ENCODE data around the gene SKA1. TPM values are rescaled to one million over a fixed set of nuclear protein-coding genes. Genes with fewer than 3 reads are reported as not detected.
A peak's percentile ranks its signal among the peaks of the same experiment; 100 is the strongest.

Gene SKA1, protein sequence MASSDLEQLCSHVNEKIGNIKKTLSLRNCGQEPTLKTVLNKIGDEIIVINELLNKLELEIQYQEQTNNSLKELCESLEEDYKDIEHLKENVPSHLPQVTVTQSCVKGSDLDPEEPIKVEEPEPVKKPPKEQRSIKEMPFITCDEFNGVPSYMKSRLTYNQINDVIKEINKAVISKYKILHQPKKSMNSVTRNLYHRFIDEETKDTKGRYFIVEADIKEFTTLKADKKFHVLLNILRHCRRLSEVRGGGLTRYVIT
- not detected for total RNA-seq
- long read RNA-seq: 0 reads

DNA sequence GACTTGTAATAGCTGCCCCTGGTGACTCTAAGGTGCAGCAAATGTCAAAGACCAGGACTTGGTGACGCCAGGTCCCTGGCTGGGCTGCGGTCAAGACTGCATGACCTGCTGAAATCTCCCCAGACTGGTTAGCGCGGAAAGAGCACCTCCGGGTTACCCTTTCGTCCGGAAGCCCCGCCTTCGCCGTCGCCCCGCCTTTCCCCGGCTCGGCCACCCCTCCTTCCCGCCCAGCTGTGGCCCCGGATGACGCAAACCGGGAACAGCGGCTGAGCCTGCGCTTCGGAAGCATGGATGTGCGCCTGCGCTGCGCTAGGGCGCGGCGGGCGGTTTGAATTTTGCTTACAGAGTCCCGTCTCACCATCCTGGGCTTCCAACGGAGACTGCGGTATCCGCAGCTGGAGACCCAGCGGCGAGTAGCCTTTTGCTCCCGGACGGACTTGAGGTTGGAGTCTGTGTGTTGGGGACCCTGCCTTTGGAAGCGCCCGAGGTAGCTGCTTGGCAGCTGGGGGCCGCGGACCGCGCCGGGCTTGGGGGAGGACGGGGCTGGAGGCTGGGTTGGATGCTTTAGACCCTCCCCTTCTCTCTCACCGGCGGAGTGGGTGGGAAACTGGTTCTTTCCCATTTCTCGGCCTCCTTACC, at the start of gene SKA1:
Gene SKA1, plus strand, starts transcription at position 294 of the 639 bp plus-strand sequence. CDS start 785 bp downstream, outside the sequence.
- DNase-seq (ENCODE audit: low spot score): peak; percentile 97

GRCh38 chr18:50327983-50328382, 46.9 kb upstream of the SKA1 start:
- no peak for DNase-seq (ENCODE audit: low spot score)

DNA sequence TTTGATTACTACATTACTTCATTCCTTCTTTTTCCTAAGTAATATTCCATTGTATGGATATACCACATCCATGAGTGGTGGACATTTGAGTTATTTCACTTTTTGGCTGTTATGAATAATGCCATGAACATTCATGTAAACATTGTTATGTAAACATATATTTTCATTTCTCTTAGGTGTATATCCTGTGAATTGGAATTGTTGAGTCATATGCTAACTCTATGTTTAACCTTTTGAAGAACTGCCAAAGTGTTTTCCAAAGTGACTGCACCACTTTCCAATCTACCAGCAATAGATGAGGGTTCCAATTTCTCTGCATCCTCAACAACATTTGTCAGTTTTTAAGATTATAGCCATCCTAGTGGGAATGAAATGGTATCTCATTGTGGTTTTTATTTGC, 44.7 kb upstream of the SKA1 start:
- DNase-seq (ENCODE audit: low spot score): no peak

- DNase-seq (ENCODE audit: low spot score): no peak
Observed at GRCh38 chr18:50331691-50332090, 43.2 kb upstream of the SKA1 start.

GRCh38 chr18:50334546-50335152, 40.2 kb upstream of the SKA1 start:
- no peak for DNase-seq (ENCODE audit: low spot score)

DNA sequence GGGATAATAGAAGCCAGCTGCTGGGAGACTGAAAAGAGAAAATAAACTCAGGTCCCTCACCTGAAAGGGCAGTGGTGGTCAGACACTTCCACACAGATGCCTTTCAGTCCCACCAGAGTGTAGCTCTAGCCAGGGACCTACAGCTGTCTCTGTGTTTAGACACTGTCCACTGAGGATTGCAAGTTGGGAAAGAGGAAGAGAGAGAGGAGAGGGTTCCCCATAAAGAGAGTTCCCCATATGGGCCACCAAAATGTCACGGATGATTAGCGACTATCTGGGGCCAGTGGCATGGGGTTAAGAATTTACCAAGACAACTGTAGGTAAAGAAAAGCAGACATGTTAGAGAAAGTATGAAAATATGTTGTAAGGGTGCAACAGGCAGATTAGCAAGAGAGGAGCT, 36.7 kb upstream of the SKA1 start:
- no peak for DNase-seq (ENCODE audit: low spot score)

DNA sequence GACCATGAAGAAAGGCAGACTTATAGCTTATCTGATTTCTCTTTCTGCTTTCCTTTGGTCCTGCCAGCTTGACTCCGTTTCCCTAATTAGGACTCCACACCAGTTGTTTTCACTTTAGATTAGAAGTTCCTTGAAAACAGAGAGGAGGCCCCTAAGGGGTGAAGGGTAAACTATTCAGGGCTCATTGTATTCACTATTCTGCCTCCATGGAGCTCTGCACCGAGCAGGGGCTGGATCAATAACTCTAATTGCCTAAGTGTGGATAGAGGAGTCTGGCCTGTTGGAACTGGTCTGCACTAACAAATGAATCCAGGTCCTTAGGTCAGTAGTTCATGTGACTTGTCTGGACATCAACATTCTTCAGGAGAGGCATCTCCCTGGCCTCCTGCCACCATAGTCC, 36.1 kb upstream of the SKA1 start:
- no peak for DNase-seq (ENCODE audit: low spot score)

GRCh38 chr18:50340078-50340477, 34.8 kb upstream of the SKA1 start:
- DNase-seq (ENCODE audit: low spot score): no peak

DNA sequence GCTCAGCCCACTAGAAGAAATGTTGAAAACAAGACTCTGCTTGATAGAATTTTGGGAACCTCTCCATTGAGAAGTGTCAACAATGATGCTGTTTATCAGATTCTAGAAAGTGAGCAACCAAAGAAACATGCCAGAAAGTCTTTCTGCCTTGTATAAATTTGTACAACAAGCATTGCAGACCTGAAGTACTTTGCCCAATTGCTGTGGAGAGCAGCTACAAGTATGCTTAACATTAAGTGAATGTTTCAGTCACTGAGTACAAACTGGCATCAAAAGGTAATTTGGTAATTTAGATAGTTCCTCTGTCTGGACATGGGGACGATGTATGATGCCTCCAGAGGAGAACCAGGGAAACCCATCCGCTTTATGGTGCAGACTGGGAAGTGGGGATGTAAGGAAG, 33.4 kb upstream of the SKA1 start:
- DNase-seq (ENCODE audit: low spot score): no peak

- DNase-seq (ENCODE audit: low spot score): no peak
Observed at GRCh38 chr18:50350699-50351098, 24.1 kb upstream of the SKA1 start.

GRCh38 chr18:50356036-50356945, 18.6 kb upstream of the SKA1 start:
- no peak for DNase-seq (ENCODE audit: low spot score)

- no peak for DNase-seq (ENCODE audit: low spot score)
Observed at GRCh38 chr18:50358844-50359243, 16.0 kb upstream of the SKA1 start.

GRCh38 chr18:50359806-50360205, 15.0 kb upstream of the SKA1 start:
- DNase-seq (ENCODE audit: low spot score): no peak

DNA sequence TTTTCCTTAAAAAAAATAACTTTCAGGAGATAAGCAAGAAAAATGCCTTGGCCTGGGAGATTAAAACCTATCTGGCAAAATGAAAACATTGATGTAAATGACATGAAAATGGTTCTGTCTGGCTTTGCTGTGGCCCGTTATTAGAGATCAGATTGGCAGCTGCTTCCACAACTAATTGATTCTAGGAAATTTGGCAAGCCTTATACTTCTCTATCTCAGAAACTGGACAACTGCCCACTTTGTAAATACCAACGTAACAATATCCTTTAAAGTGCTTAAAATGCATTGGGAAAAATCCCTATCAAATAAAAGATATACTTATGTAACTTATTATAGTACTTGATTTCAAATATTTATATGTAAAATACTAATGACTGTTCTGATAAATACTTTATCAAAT, 14.2 kb upstream of the SKA1 start:
- DNase-seq (ENCODE audit: low spot score): no peak

DNA sequence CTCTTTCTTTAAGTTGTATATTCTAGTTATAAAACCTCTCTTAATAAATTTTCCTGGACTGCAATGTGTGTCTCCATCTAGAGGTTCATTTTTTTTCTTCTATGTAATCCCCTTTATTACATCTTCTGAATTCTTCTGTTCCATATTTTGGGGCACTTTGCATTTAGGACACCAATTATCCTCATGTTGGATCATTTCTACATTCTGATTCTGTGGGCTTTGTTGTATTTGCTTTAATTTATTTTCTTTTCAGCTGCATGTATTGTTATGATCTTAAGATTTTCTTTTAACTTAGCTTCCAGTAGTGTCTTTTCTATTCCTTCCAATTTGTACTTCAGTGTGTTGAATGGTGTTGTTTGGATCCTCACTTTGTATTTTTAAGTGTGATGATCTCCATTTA, 5.2 kb upstream of the SKA1 start:
- DNase-seq (ENCODE audit: low spot score): no peak

DNA sequence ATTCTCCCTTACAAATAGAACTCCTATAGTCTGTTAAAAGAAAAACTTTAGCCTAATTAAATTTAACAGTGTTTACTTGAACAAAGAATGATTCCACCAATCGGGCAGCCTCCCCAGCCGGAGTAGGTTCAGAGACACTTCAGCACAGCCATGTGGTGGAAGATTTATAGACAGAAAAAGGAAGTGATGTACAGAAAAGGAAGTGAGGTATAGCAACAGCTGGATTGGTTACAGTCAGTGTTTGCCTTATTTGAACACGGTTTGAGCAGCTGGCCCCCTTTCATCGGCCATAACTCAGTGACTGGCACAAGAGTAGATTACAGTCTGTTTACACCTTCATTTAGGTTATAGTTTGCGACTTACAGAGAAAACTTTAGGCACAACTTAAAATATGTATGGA, 2.1 kb upstream of the SKA1 start:
- no peak for DNase-seq (ENCODE audit: low spot score)

GRCh38 chr18:50373561-50374219, 1.2 kb upstream of the SKA1 start:
- no peak for DNase-seq (ENCODE audit: low spot score)

DNA sequence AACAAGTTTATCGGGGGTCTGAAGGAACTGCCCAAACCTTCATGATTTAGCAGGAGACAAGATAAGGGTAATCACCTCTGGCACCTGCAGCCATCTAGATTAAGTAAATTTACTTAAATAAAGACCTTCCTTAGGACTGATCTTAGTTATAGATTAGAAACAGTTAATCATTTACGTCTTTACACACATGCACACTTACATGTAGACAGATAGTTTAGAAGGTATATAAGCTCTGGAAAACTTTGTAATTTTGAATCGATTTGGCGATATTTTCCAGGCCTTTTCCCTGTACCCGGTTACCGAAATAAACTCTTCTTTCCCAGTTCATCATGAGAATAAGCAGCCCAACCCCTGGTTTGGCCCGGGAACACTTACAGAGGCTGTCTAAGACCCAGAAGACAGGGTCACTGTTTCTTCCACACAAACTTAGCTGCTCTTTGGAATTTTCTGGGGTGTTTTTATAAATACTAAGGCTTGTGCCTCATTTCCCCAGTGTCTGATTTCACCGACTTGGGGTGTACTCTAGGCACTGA, 560 bp upstream of the SKA1 start:
- DNase-seq (ENCODE audit: low spot score): no peak

DNA sequence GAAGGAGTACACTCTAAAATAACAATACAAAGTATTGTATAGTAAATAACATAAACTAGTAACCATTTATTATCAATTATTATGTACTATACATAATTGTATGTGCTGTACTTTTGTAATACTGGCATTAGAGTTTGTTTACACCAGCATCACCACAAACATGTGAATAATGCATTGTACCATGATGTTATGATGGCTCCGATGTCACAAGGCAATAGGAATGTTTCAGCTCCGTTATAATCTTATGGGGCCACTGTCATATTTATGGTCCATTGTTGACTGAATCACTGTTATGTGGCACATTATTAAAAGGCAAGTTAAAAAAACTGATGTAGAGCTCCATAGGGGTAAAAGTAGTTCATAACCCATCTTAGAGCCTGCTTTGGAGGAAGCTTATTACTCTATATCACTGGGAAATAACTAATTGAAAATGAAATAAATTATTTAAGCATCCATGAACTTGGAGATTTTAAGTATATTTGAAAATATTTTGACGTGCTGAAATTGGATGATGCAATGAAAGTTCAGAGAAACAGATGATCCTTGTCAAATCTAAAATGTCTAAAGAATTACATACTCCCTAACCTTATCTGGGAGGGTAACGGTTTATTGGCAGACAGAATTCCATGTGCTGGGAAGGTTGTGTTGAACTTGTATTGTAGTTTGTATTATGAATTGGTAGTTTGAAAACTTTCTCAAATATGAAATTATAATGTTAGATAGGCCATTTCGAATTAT, 2.4 kb downstream of the SKA1 start:
- DNase-seq (ENCODE audit: low spot score): no peak

DNA sequence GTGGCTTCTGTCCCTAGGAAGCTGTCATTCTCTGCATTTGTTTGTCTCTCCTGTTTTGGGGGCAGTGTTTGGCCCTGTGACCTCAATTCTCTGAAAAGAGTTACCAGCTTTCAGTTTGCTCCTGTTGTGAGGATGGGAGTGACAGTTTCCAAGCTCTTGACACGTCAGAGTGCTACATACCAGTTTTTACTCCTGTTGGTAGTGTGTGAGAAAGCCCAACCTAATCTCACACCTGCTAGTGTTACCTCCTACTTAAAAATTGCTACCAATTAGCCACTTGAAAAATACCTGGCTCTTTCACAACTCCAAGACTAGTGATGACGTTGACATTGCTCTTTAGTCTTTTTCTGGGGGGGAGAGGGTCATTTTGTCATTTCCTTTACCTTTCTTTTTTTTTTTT, 14.1 kb downstream of the SKA1 start:
- no peak for DNase-seq (ENCODE audit: low spot score)
